ENCODE results near the gene KLHL30. TPM values are rescaled to one million over a fixed set of nuclear protein-coding genes. Genes with fewer than 3 reads are reported as not detected.
"Not testable (repeated sequence)": the region's sequence is repeated elsewhere in the genome, so short reads cannot be mapped to it uniquely, and the experiment has no call there.

The KLHL30 gene
- total RNA-seq, 2 experiments from 2014 or later, result 0.09 to 1.9 TPM

GRCh38 chr2:238113611-238114010 is 24.9 kb upstream of the KLHL30 start:
- Histone ChIP-seq H3K9me3 (ENCODE audit: low read length) (no peaks in the 10 kb centered on the region), H3K36me3 (ENCODE audit: insufficient read depth, low read length) (no peaks in the 10 kb centered on the region; the same call in 1 of the 2 replicates), H3K4me1 (ENCODE audit: insufficient read depth, low read length, poor library complexity, severe bottlenecking) (peaks cover 13% of the 10 kb centered on the region), H4K20me1 (ENCODE audit: insufficient read depth, low read length) (no peaks in the 10 kb centered on the region), H3K27ac (ENCODE audit: low read depth, low read length, poor library complexity, severe bottlenecking) (no peak overlapping the region), H2AFZ (ENCODE audit: low read length) (no peak overlapping the region), H3K4me3 (ENCODE audit: low read depth, low read length, poor library complexity, severe bottlenecking) (no peak overlapping the region), H3K79me2 (ENCODE audit: insufficient read depth, low read depth, low read length) (no peaks in the 10 kb centered on the region), H3K4me2 (ENCODE audit: low read length) (no peak overlapping the region), H3K9me2 (ENCODE audit: insufficient read depth, low read length) (no peaks in the 10 kb centered on the region)
- TF ChIP-seq, protein P1, sequence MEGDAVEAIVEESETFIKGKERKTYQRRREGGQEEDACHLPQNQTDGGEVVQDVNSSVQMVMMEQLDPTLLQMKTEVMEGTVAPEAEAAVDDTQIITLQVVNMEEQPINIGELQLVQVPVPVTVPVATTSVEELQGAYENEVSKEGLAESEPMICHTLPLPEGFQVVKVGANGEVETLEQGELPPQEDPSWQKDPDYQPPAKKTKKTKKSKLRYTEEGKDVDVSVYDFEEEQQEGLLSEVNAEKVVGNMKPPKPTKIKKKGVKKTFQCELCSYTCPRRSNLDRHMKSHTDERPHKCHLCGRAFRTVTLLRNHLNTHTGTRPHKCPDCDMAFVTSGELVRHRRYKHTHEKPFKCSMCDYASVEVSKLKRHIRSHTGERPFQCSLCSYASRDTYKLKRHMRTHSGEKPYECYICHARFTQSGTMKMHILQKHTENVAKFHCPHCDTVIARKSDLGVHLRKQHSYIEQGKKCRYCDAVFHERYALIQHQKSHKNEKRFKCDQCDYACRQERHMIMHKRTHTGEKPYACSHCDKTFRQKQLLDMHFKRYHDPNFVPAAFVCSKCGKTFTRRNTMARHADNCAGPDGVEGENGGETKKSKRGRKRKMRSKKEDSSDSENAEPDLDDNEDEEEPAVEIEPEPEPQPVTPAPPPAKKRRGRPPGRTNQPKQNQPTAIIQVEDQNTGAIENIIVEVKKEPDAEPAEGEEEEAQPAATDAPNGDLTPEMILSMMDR (conservative IDR thresholded peaks at IDR 0.05; ENCODE audit: low read length), result no peak
- no peak for TF ChIP-seq EZH2phosphoT487 (IDR thresholded peaks at IDR 0.05; ENCODE audit: borderline replicate concordance, low read depth, low read length)
- BruUV-seq (replicated peaks), result no TSS peak
- CTCF ChIA-PET (ENCODE audit: unreplicated experiment), result no interaction called here
- intact Hi-C loops (cut with micrococcal nuclease; ENCODE audit: unreplicated experiment), result no loop called here
- no peak for DNase-seq (ENCODE audit: low spot score)
- POLR2A ChIA-PET, result no interaction called here

- CTCF ChIA-PET (ENCODE audit: unreplicated experiment), result no interaction called here
- BruUV-seq (replicated peaks), result no TSS peak
- intact Hi-C loops (cut with micrococcal nuclease; ENCODE audit: unreplicated experiment), result no loop called here
- Histone ChIP-seq H3K4me3 (ENCODE audit: low read depth, low read length, poor library complexity, severe bottlenecking) (no peak overlapping the region), H3K27ac (ENCODE audit: low read depth, low read length, poor library complexity, severe bottlenecking) (no peak overlapping the region), H4K20me1 (ENCODE audit: insufficient read depth, low read length) (no peaks in the 10 kb centered on the region), H3K36me3 (ENCODE audit: insufficient read depth, low read length) (no peaks in the 10 kb centered on the region; the same call in 1 of the 2 replicates), H3K9me2 (ENCODE audit: insufficient read depth, low read length) (no peaks in the 10 kb centered on the region), H3K9me3 (ENCODE audit: low read length) (no peaks in the 10 kb centered on the region), H3K4me2 (ENCODE audit: low read length) (no peak overlapping the region), H3K79me2 (ENCODE audit: insufficient read depth, low read depth, low read length) (no peaks in the 10 kb centered on the region), H2AFZ (ENCODE audit: low read length) (no peak overlapping the region), H3K4me1 (ENCODE audit: insufficient read depth, low read length, poor library complexity, severe bottlenecking) (peaks cover 6% of the 10 kb centered on the region)
- TF ChIP-seq EZH2phosphoT487 (IDR thresholded peaks at IDR 0.05; ENCODE audit: borderline replicate concordance, low read depth, low read length), result no peak
- TF ChIP-seq, protein P1 (conservative IDR thresholded peaks at IDR 0.05; ENCODE audit: low read length), result no peak
- no peak for DNase-seq (ENCODE audit: low spot score)
- POLR2A ChIA-PET, result no interaction called here
These were observed 24.1 kb upstream of the KLHL30 start for GRCh38 chr2:238114331-238114841.

GRCh38 chr2:238114851-238115660 is 23.4 kb upstream of the KLHL30 start:
- no TSS peak for BruUV-seq (replicated peaks)
- ChIA-PET CTCF (ENCODE audit: unreplicated experiment) (no interaction called here), POLR2A (no interaction called here)
- intact Hi-C loops (cut with micrococcal nuclease; ENCODE audit: unreplicated experiment), result no loop called here
- no peak for DNase-seq (ENCODE audit: low spot score)
- no peak overlapping the region for H3K4me3 ChIP-seq (ENCODE audit: low read depth, low read length, poor library complexity, severe bottlenecking)
- H2AFZ ChIP-seq (ENCODE audit: low read length), result no peak overlapping the region
- no peak overlapping the region for H3K27ac ChIP-seq (ENCODE audit: low read depth, low read length, poor library complexity, severe bottlenecking)
- H3K36me3 ChIP-seq (ENCODE audit: insufficient read depth, low read length), result no peaks in the 10 kb centered on the region; the same call in 1 of the 2 replicates
- H3K79me2 ChIP-seq (ENCODE audit: insufficient read depth, low read depth, low read length), result no peaks in the 10 kb centered on the region
- H3K9me2 ChIP-seq (ENCODE audit: insufficient read depth, low read length), result no peaks in the 10 kb centered on the region
- H4K20me1 ChIP-seq (ENCODE audit: insufficient read depth, low read length), result no peaks in the 10 kb centered on the region
- no peaks in the 10 kb centered on the region for H3K9me3 ChIP-seq (ENCODE audit: low read length)
- H3K4me2 ChIP-seq (ENCODE audit: low read length), result no peak overlapping the region
- peaks cover 8% of the 10 kb centered on the region for H3K4me1 ChIP-seq (ENCODE audit: insufficient read depth, low read length, poor library complexity, severe bottlenecking)
- no peak for TF ChIP-seq EZH2phosphoT487 (IDR thresholded peaks at IDR 0.05; ENCODE audit: borderline replicate concordance, low read depth, low read length)
- TF ChIP-seq, protein P1 (conservative IDR thresholded peaks at IDR 0.05; ENCODE audit: low read length), result no peak

GRCh38 chr2:238115709-238116108 is 22.8 kb upstream of the KLHL30 start:
- intact Hi-C loops (cut with micrococcal nuclease; ENCODE audit: unreplicated experiment); H3K4me2 ChIP-seq (ENCODE audit: low read length); H2AFZ ChIP-seq (ENCODE audit: low read length); POLR2A ChIA-PET; H3K4me3 ChIP-seq (ENCODE audit: low read depth, low read length, poor library complexity, severe bottlenecking); H3K27ac ChIP-seq (ENCODE audit: low read depth, low read length, poor library complexity, severe bottlenecking); H3K36me3 ChIP-seq (ENCODE audit: insufficient read depth, low read length); DNase-seq (ENCODE audit: low spot score); BruUV-seq (replicated peaks); CTCF ChIA-PET (ENCODE audit: unreplicated experiment); H4K20me1 ChIP-seq (ENCODE audit: insufficient read depth, low read length); H3K9me3 ChIP-seq (ENCODE audit: low read length); H3K9me2 ChIP-seq (ENCODE audit: insufficient read depth, low read length); H3K79me2 ChIP-seq (ENCODE audit: insufficient read depth, low read depth, low read length); H3K4me1 ChIP-seq (ENCODE audit: insufficient read depth, low read length, poor library complexity, severe bottlenecking): not testable (repeated sequence)
